PC-9 (cell line): ENCODE data around the gene RFLNA. TPM values are rescaled to one million over a fixed set of nuclear protein-coding genes. Genes with fewer than 3 reads are reported as not detected.

Experiments
- BruUV-seq: library from RNA; stranded (reverse); fragments of 400-500 nt; replicated peaks from 2 replicates; lab custom pipeline; 2021; lab: Mats Ljungman, UMichigan
- CTCF ChIA-PET: fragments of 300-600 bp; sonication (Branson Sonifier 250); formaldehyde crosslinking; loops from one replicate; lab custom pipeline; 2022; ENCODE audit warnings: antibody characterized with exemption; lab: Charles Lee
- POLR2A ChIA-PET: fragments of 300-600 bp; sonication (Branson Sonifier 250); formaldehyde crosslinking; loops from one replicate; lab custom pipeline; 2022; ENCODE audit warnings: antibody characterized with exemption; ENCODE audit not compliant: unreplicated experiment; lab: Charles Lee
- DNase-seq, 2 experiments: peaks; one replicate each; pipeline versions ENCODE4 v3.0.0 to v3.0.0-alpha.2; 2015 to 2022; ENCODE audit warnings: mixed read lengths in 1 of 2
- H2AFZ ChIP-seq: fragments of 200-600 bp; sonication (generic); 2 replicates; pipeline ENCODE4 v1.8.1; 2017; ENCODE audit warnings: antibody characterized with exemption
- H3F3A ChIP-seq: fragments of 200-600 bp; sonication (generic); 2 replicates; pipeline ENCODE4 v1.8.1; 2017; ENCODE audit warnings: antibody characterized with exemption, mild to moderate bottlenecking, low read depth; ENCODE audit not compliant: insufficient read depth
- H3K27ac ChIP-seq: fragments of 200-600 bp; sonication (generic); 2 replicates; pipeline ENCODE4 v1.6.1; 2016; ENCODE audit warnings: mixed run types
- H3K27me3 ChIP-seq: fragments of 200-600 bp; sonication (generic); 2 replicates; pipeline ENCODE4 v1.6.1; 2016; ENCODE audit warnings: low read depth, mixed run types; ENCODE audit not compliant: insufficient read depth
- H3K36me3 ChIP-seq: fragments of 200-600 bp; sonication (generic); 2 replicates; pipeline ENCODE4 v1.6.1; 2016; ENCODE audit warnings: low read depth, mixed run types
- H3K4me1 ChIP-seq: fragments of 200-600 bp; sonication (generic); replicated peaks from 2 replicates; pipeline ENCODE4 v1.6.1; 2016; ENCODE audit warnings: mixed run types; ENCODE audit not compliant: insufficient read depth
- H3K4me2 ChIP-seq: fragments of 200-600 bp; sonication (generic); 2 replicates; pipeline ENCODE4 v1.6.1; 2017; ENCODE audit warnings: mixed run types
- H3K4me3 ChIP-seq: fragments of 200-600 bp; sonication (generic); 2 replicates; pipeline ENCODE4 v1.6.1; 2016; ENCODE audit warnings: mixed run types
- H3K79me2 ChIP-seq: fragments of 200-600 bp; sonication (generic); 2 replicates; pipeline ENCODE4 v1.6.1; 2017; ENCODE audit warnings: low read depth, mixed run types
- H3K9me2 ChIP-seq: fragments of 200-600 bp; sonication (generic); 2 replicates; pipeline ENCODE4 v1.8.1; 2017; ENCODE audit warnings: mild to moderate bottlenecking; ENCODE audit not compliant: insufficient read depth
- H3K9me3 ChIP-seq: fragments of 200-600 bp; sonication (generic); 2 replicates; pipeline ENCODE4 v1.8.1; 2016; ENCODE audit warnings: low read depth; ENCODE audit not compliant: insufficient read depth
- H4K20me1 ChIP-seq: fragments of 200-600 bp; sonication (generic); 2 replicates; pipeline ENCODE4 v1.8.1; 2017; ENCODE audit not compliant: insufficient read depth
- EZH2 ChIP-seq: fragments of 200-600 bp; sonication (generic); IDR thresholded peaks from 2 replicates; pipeline ENCODE4 v1.8.0; 2017; ENCODE audit warnings: antibody characterized with exemption, low read depth
- intact Hi-C: fragments of 100-400 bp; cut with micrococcal nuclease; formaldehyde crosslinking; loops from one replicate; pipeline ENCODE4 v1.10.0; 2022; ENCODE audit not compliant: unreplicated experiment
- total RNA-seq: library from RNA; stranded (reverse); gene quantifications from 2 replicates; pipeline ENCODE4 v1.2.3, GENCODE V29; 2021
- TF ChIP-seq, protein P1 (sequence below): fragments of 200-600 bp; sonication (generic); conservative IDR thresholded peaks from 2 replicates; pipeline ENCODE4 v1.6.1; 2017; ENCODE audit warnings: mixed run types, antibody characterized with exemption, mild to moderate bottlenecking, moderate library complexity

RFLNA gene
- total RNA-seq, 1 experiment from 2014 or later: not detected

GRCh38 chr12:124301084-124301654, 6.3 kb downstream of the RFLNA start:
- H3K4me3 ChIP-seq: no peak overlapping the region
- no TSS peak for BruUV-seq
- no peak for DNase-seq
- TF ChIP-seq, protein P1, sequence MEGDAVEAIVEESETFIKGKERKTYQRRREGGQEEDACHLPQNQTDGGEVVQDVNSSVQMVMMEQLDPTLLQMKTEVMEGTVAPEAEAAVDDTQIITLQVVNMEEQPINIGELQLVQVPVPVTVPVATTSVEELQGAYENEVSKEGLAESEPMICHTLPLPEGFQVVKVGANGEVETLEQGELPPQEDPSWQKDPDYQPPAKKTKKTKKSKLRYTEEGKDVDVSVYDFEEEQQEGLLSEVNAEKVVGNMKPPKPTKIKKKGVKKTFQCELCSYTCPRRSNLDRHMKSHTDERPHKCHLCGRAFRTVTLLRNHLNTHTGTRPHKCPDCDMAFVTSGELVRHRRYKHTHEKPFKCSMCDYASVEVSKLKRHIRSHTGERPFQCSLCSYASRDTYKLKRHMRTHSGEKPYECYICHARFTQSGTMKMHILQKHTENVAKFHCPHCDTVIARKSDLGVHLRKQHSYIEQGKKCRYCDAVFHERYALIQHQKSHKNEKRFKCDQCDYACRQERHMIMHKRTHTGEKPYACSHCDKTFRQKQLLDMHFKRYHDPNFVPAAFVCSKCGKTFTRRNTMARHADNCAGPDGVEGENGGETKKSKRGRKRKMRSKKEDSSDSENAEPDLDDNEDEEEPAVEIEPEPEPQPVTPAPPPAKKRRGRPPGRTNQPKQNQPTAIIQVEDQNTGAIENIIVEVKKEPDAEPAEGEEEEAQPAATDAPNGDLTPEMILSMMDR: no peak
- no peak for TF ChIP-seq EZH2
- no peaks in the 10 kb centered on the region for H3K36me3 ChIP-seq
- CTCF ChIA-PET: no interaction called here
- H3K4me1 ChIP-seq: no peaks in the 10 kb centered on the region
- no peak overlapping the region for H3K4me2 ChIP-seq
- H3K27me3 ChIP-seq: peaks cover 96% of the 10 kb centered on the region
- no peaks in the 10 kb centered on the region for H3K79me2 ChIP-seq
- H4K20me1 ChIP-seq: no peaks in the 10 kb centered on the region
- no peak overlapping the region for H3K27ac ChIP-seq
- H3F3A ChIP-seq: no peaks in the 10 kb centered on the region
- POLR2A ChIA-PET: no interaction called here
- H3K9me3 ChIP-seq: no peaks in the 10 kb centered on the region
- no peak overlapping the region for H2AFZ ChIP-seq
- intact Hi-C loops: no loop called here
- no peaks in the 10 kb centered on the region for H3K9me2 ChIP-seq

GRCh38 chr12:124302241-124302806, 7.4 kb downstream of the RFLNA start:
- Histone ChIP-seq H2AFZ (no peak overlapping the region), H3K36me3 (no peaks in the 10 kb centered on the region), H3K9me3 (no peaks in the 10 kb centered on the region), H3K4me2 (no peak overlapping the region), H3F3A (no peaks in the 10 kb centered on the region), H3K27ac (no peak overlapping the region), H3K9me2 (no peaks in the 10 kb centered on the region), H3K4me1 (no peaks in the 10 kb centered on the region), H3K27me3 (peaks cover 96% of the 10 kb centered on the region), H3K79me2 (no peaks in the 10 kb centered on the region), H3K4me3 (no peak overlapping the region), H4K20me1 (no peaks in the 10 kb centered on the region)
- CTCF ChIA-PET: no interaction called here
- DNase-seq: no peak
- POLR2A ChIA-PET: no interaction called here
- no TSS peak for BruUV-seq
- TF ChIP-seq, protein P1: no peak
- TF ChIP-seq EZH2: no peak
- intact Hi-C loops: no loop called here

- no TSS peak for BruUV-seq
- H3F3A ChIP-seq: no peaks in the 10 kb centered on the region
- H4K20me1 ChIP-seq: no peaks in the 10 kb centered on the region
- intact Hi-C loops: no loop called here
- CTCF ChIA-PET: interaction anchor here (0.6 kb wide), 1 partner anchor 18 kb away, joined by 3 read pairs; no protein-coding TSS in a partner anchor
- no peak for DNase-seq
- no peak for TF ChIP-seq EZH2
- TF ChIP-seq, protein P1: no peak
- H3K36me3 ChIP-seq: no peaks in the 10 kb centered on the region
- H3K27ac ChIP-seq: no peak overlapping the region
- no peaks in the 10 kb centered on the region for H3K9me2 ChIP-seq
- H3K4me2 ChIP-seq: no peak overlapping the region
- no peaks in the 10 kb centered on the region for H3K9me3 ChIP-seq
- H3K79me2 ChIP-seq: no peaks in the 10 kb centered on the region
- H3K4me1 ChIP-seq: no peaks in the 10 kb centered on the region
- H3K4me3 ChIP-seq: no peak overlapping the region
- POLR2A ChIA-PET: no interaction called here
- H2AFZ ChIP-seq: no peak overlapping the region
- H3K27me3 ChIP-seq: peaks cover 96% of the 10 kb centered on the region
Measured at GRCh38 chr12:124302807-124303578, 8.1 kb downstream of the RFLNA start.
